HUES64 (cell line): Measurements from ENCODE around the gene MICAL2.

Experiments
- H3K27ac ChIP-seq: 2 replicates; pipeline ENCODE4 v1.7.0; 2013; ENCODE audit warnings: low read depth, low read length, inconsistent platforms
- H3K27me3 ChIP-seq: 2 replicates; pipeline ENCODE4 v1.6.1; 2013; ENCODE audit warnings: mild to moderate bottlenecking, low read length; ENCODE audit not compliant: insufficient read depth
- H3K36me3 ChIP-seq: 2 replicates; pipeline ENCODE4 v1.6.1; 2013; ENCODE audit warnings: mild to moderate bottlenecking, low read length; ENCODE audit not compliant: insufficient read depth
- H3K4me1 ChIP-seq: 2 replicates; pipeline ENCODE4 v1.6.1; 2013; ENCODE audit warnings: mild to moderate bottlenecking, low read length, moderate library complexity; ENCODE audit not compliant: insufficient read depth
- H3K4me3 ChIP-seq: 2 replicates; pipeline ENCODE4 v1.5.1; 2013; ENCODE audit warnings: mild to moderate bottlenecking, low read length, moderate library complexity
- H3K9ac ChIP-seq: 2 replicates; pipeline ENCODE4 v1.6.1; 2013; ENCODE audit warnings: mild to moderate bottlenecking, low read depth, low read length
- H3K9me3 ChIP-seq: 2 replicates; pipeline ENCODE4 v1.6.1; 2013; ENCODE audit warnings: low read depth, low read length; ENCODE audit not compliant: insufficient read depth
- WGBS: fragments of 150-250, 120-280 bp; methylation state at CpG from one replicate; pipeline ENCODE4 v1.1.7; 2013; ENCODE audit warnings: missing lambda C conversion rate; 5-methylcytosine and 5-hydroxymethylcytosine counted together

MICAL2 gene

GRCh38 chr11:12102588-12103410 is 7.6 kb upstream of the MICAL2 start:
- Histone ChIP-seq H3K4me3 (no peak overlapping the region), H3K9me3 (no peaks in the 10 kb centered on the region), H3K4me1 (peaks cover 16% of the 10 kb centered on the region), H3K36me3 (no peaks in the 10 kb centered on the region), H3K9ac (no peak overlapping the region), H3K27me3 (peaks cover 4% of the 10 kb centered on the region; the same call in 1 of the 2 replicates), H3K27ac (no peak overlapping the region)
- WGBS: 63% methylated on average over 5 of the region's 5 CpGs

- H3K9me3 ChIP-seq: no peaks in the 10 kb centered on the region
- H3K27ac ChIP-seq: no peak overlapping the region
- no peak overlapping the region for H3K9ac ChIP-seq
- H3K4me3 ChIP-seq: no peak overlapping the region
- WGBS: 61% methylated on average over 7 of the region's 7 CpGs
- H3K36me3 ChIP-seq: no peaks in the 10 kb centered on the region
- peaks cover 8% of the 10 kb centered on the region; the same call in 1 of the 2 replicates for H3K27me3 ChIP-seq
- H3K4me1 ChIP-seq: peaks cover 16% of the 10 kb centered on the region
Observed at GRCh38 chr11:12103411-12104225, 6.8 kb upstream of the MICAL2 start.

DNA sequence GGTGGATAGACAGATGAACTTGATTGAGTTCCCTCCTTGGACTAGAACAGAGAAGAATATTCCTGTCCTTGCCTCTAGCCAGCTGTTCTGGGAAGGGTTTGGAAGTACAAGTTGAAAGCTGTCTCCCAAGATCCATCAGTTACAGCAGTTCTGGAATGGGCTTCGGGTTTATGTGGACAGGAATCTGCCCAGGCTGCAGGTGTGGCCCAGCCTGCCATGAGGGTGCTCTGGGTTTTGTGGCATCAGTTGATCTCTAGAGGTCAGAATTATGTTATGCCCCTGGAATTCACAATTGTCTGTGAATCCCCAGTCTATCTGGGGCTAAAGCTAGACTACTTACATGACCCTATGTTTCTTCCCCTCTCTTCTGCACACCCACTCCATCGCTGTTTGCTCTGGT is 4.9 kb upstream of the MICAL2 start:
- H3K9me3 ChIP-seq: no peaks in the 10 kb centered on the region
- WGBS: 95% methylated on average over 2 of the region's 2 CpGs
- H3K27ac ChIP-seq: no peak overlapping the region
- H3K27me3 ChIP-seq: peaks cover 22% of the 10 kb centered on the region
- no peaks in the 10 kb centered on the region for H3K36me3 ChIP-seq
- no peak overlapping the region for H3K9ac ChIP-seq
- H3K4me3 ChIP-seq: no peak overlapping the region
- H3K4me1 ChIP-seq: peaks cover 19% of the 10 kb centered on the region

DNA sequence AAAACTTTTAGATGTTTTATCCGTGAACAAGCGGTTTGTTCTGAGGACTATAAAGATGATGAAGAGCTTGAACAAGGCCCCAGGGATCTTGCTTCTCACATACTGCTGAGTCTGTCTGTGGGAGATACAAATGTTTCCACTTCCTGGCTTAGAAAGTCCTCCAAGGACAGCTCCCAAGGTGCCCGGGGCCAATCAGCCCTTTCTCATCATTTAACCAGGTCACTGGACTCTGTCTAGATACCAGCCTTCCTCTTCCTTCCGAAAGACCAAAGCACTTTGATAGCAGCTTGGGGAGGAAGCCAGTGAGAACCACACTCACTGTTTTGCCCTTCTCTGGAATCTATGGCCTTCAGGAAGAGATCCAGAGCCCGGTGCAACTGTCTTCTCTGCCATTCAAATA is 4.3 kb upstream of the MICAL2 start:
- no peaks in the 10 kb centered on the region for H3K36me3 ChIP-seq
- no peak overlapping the region for H3K4me3 ChIP-seq
- WGBS: 88% methylated on average over 5 of the region's 5 CpGs
- H3K9me3 ChIP-seq: no peaks in the 10 kb centered on the region
- H3K27me3 ChIP-seq: peaks cover 27% of the 10 kb centered on the region
- peaks cover 19% of the 10 kb centered on the region for H3K4me1 ChIP-seq
- H3K27ac ChIP-seq: no peak overlapping the region
- H3K9ac ChIP-seq: no peak overlapping the region

- peaks cover 31% of the 10 kb centered on the region for H3K27me3 ChIP-seq
- WGBS: 87% methylated on average over 4 of the region's 5 CpGs
- H3K27ac ChIP-seq: no peak overlapping the region
- no peak overlapping the region for H3K4me3 ChIP-seq
- H3K9me3 ChIP-seq: no peaks in the 10 kb centered on the region
- H3K4me1 ChIP-seq: peaks cover 21% of the 10 kb centered on the region
- no peaks in the 10 kb centered on the region for H3K36me3 ChIP-seq
- no peak overlapping the region for H3K9ac ChIP-seq
Observed at GRCh38 chr11:12106501-12106900, 3.9 kb upstream of the MICAL2 start.

DNA sequence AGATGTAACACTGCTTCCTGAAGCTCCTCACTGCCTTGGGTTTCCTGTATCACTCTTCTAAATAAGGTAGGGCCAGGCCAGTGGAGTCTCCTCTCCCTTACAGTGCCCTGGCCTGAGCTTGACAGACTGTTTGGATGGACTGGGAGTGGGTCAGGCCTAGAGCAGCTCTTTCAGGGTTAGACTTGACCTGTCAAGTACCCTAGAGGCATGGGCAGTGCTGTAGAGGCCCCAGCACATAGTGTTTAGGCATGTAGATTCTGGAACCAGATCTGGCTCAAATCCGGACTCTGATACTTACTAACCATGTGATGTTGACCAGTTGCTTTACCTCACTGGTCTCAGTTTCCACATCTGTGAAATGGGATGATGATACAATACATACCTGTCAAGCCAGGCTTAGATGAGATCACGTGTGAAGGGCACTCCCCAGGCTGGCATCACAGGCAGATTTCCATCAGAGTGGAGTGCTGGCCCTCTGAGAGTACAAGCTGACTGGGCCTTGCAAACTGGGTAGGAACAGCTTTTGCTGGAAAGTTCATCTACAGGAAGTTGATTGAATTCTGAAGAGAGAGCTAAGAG is 1.4 kb upstream of the MICAL2 start:
- no peaks in the 10 kb centered on the region for H3K36me3 ChIP-seq
- H3K4me1 ChIP-seq: peaks cover 8% of the 10 kb centered on the region; the same call in 1 of the 2 replicates
- no peak overlapping the region for H3K27ac ChIP-seq
- no peak overlapping the region for H3K4me3 ChIP-seq
- no peak overlapping the region for H3K9ac ChIP-seq
- peaks cover 50% of the 10 kb centered on the region for H3K27me3 ChIP-seq
- WGBS: 87% methylated on average over 2 of the region's 2 CpGs
- H3K9me3 ChIP-seq: no peaks in the 10 kb centered on the region

DNA sequence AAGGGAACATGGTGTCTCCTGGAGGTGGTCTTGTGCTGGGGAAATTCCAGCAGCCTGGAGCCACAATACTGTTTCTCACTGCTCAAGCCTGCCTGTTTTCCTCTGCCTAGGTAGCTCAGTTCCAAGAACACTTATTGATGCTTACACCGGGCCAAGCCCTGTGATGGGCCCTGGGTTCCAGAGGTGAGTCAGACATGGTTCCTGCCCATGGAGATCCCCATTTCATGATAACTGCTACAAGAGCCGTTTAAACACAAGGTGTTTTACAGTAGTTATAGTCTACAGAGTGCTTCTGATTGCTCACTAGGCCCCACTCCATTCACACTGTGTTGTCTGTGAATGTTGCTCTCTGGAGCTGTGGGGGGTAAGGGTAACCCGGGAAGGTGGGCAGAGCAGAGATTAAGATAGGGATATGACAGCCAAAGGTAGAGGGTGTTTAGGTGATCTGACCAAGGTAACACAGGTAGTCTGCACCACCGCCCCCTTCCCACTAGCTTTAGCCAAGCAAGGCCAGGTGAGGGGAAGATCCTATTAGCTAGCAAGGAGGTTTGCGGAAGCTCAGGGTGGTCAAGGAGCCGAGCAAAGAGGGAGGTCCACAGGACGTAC is 696 bp upstream of the MICAL2 start:
- H3K4me1 ChIP-seq: peaks cover 8% of the 10 kb centered on the region; the same call in 1 of the 2 replicates

DNA sequence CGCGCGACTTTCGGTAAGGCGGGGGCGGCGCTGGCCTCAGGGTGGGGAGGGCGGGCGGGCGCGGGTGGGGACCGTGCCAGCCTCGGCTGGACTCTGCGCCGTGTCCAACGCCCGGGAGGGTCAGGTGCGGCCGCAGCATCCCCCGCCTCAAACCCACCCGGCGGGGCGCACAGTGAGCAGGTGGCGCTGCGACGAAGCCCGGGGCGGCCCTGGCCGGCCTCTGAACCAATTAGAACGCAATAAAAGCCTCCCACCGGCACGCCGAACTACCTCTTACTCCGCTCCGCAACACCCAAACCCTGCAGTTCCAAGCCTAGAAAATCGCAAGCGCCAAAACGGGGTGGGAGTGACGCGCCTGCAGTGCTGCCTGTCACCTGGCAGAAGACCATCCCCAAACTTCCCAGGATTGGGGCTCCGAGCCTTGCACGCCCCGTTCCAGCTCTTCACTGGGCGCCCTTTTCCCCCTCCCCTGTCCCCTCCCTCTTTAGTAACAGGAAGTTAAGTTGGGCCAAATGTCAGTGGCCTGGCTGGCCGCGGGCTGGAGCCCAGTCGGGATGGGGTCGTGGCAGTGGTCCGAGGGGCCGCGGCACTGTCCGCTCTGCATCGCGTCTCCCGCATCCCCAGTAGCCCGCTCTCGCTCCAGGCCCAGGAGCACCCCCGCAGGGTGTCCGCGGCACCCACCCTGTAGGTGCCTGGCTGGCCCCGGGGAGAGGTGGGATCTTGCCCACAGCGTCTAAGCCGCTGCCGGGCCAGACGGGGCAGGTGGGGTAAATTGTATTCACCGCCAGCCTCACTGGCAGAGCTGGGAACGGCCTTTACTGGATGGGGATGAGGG is 541 bp downstream of the MICAL2 start:
- peaks cover 47% of the 10 kb centered on the region for H3K27me3 ChIP-seq
- no peak overlapping the region for H3K9ac ChIP-seq
- 2% methylated on average over 67 of the region's 67 CpGs for WGBS

More for the DNA sequence above, 696 bp upstream of the MICAL2 start:
- Histone ChIP-seq H3K27me3 (peaks cover 47% of the 10 kb centered on the region), H3K4me3 (peak overlapping the region; percentile 64), H3K9me3 (no peaks in the 10 kb centered on the region), H3K36me3 (no peaks in the 10 kb centered on the region), H3K9ac (no peak overlapping the region), H3K27ac (no peak overlapping the region)
- WGBS: 38% methylated on average over 7 of the region's 7 CpGs

GRCh38 chr11:12111549-12112520 is 1.4 kb downstream of the MICAL2 start:
- peaks cover 8% of the 10 kb centered on the region; the same call in 1 of the 2 replicates for H3K4me1 ChIP-seq

More for the DNA sequence above, 541 bp downstream of the MICAL2 start:
- Histone ChIP-seq H3K4me1 (peaks cover 8% of the 10 kb centered on the region; the same call in 1 of the 2 replicates), H3K36me3 (no peaks in the 10 kb centered on the region), H3K4me3 (peak overlapping the region; percentile 64), H3K9me3 (no peaks in the 10 kb centered on the region), H3K27ac (no peak overlapping the region)

More at GRCh38 chr11:12111549-12112520, 1.4 kb downstream of the MICAL2 start:
- no peak overlapping the region for H3K9ac ChIP-seq
- H3K4me3 ChIP-seq: peak overlapping the region; percentile 64
- H3K27me3 ChIP-seq: peaks cover 47% of the 10 kb centered on the region
- H3K36me3 ChIP-seq: no peaks in the 10 kb centered on the region
- H3K27ac ChIP-seq: no peak overlapping the region
- 50% methylated on average over 12 of the region's 12 CpGs for WGBS
- H3K9me3 ChIP-seq: no peaks in the 10 kb centered on the region
